GM21381 (cell line): ENCODE results near the gene RIC8A.
A peak's percentile ranks its signal among the peaks of the same experiment; 100 is the strongest.
"Not testable (repeated sequence)": the region's sequence is repeated elsewhere in the genome, so short reads cannot be mapped to it uniquely, and the experiment has no call there.

Experiments
- ATAC-seq: cut with Tn5 transposase; IDR thresholded peaks from one replicate; pipeline ENCODE4 v1.9.1; 2021; ENCODE audit warnings: mild to moderate bottlenecking, moderate library complexity; ENCODE audit not compliant: unreplicated experiment

The RIC8A gene

DNA sequence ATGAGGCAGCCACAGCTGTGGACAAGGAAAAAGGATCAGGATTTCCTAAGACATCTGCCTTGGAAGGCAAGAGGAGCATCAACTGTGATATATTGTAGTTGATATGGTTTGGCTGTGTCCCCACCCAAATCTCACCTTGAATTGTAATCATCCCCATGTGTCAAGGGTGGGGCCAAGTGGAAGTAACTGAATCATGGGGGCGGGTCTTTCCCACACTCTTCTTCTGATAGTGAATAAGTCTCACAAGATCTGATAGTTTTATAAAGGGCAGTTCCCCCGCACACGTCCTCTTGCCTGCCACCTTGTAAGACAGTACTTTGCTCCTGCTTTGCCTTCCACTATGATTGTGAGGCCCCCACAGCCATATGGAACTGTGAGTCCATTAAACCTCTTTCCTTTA, 10.2 kb downstream of the RIC8A start:
- no peak for ATAC-seq

DNA sequence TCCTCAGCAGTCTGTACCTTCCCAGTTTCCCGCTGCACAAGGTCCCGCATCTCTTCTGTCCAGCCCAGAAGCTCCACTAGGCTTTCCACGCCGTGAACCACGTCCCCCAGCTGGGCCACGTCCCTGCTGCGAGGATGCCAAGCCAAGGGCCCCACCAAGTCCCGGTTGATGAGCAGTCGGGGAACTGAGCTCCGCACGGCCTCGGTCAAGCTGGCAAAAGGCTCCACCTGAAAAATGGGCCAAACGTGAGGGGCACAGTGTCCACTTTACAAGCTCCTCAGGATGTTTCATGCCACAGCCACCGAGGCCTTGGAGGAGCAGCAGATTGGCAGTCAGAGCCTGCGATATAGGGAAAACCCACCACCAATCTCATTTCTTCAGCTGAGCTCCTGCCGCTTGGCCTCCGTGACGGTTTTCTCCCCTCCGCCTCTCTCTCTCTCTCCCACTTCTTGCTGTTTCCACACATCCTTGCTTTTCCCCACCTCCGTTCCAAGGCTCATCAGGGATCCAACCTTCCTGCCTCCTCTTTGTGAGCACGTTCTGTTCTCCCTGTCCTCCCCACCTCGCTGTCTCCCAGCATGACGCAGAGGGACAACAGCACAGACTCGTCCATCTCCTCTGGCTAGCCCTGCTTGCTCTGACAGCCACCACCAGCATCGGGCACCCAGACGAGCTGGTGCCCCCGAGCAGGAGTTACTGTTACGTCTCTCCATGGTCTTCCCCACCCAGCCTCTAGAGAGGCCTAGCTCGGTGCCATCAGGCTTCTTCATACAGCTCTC, 11.5 kb downstream of the RIC8A start:
- no peak for ATAC-seq

DNA sequence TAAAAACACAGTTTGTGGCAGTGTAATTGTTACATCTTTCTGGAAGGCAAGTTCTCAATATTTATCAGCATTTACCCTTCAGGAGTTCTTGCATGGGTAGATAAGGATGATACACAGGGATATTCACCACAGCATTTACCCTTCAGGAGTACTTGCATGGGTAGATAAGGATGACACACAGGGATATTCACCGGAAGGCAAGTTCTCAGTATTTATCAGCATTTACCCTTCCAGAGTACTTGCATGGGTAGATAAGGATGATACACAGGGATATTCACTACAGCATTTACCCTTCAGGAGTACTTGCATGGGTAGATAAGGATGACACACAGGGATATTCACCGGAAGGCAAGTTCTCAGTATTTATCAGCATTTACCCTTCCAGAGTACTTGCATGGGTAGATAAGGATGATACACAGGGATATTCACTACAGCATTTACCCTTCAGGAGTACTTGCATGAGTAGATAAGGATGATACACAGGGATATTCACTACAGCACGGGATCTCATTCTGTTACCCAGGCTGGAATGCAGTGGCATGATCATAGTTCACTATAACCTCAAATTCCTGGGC, 13.2 kb downstream of the RIC8A start:
- ATAC-seq, result not testable (repeated sequence)

DNA sequence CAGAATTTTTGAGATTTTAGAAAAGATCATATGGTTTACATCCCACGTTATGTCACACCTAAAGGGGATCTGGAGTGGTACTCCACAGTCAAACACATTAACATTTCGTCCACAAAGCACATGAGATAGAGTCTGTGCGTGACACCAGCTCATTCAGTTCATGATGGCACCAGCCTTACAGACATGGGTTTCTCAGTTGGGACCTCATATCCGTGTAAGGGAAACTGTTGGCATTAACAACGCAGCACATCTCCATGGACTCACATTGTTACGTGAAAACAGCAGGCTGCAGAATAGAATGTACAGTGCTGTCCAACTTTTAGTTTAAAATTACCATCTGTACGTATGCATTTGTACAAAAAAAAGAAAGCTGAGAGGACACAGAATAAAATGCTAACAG, 14.0 kb downstream of the RIC8A start:
- ATAC-seq, result no peak

DNA sequence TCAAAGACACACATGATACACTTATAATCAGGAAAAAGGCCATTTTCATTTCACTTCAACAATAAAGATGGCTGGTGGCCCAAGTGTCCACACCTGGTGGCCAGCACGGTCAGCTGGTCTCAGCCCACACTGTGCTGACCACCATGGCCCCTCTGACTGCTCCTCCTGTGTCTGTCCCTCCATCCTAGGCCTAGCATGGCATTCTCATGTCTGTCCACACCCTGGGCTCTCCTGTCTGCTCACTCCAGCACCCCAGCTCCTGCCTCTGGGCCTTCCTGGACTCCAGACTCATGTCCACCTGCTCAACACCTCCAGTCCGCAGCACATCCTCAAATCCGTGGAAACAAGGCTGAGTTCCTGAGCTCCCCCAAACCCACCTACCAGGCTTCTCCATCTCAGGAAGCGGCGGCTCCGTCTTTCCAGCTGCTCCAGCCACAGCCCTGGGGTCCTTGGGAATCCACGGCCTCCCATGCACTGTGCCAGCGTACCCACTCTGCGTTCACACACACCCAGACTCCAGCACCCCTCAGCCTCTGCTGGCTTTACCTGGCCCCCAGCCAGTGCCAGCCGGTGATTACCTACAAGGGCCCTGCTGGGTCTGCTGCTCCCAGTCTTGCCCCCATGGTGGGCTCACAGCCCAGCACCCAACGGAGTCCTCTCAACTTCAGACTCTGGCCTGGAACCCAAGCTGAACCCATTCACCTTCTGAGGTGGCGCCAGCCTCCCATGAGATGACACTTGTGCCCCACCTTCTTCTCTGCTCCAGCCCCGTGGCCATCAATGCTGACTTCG, 14.7 kb downstream of the RIC8A start:
- ATAC-seq, result no peak

DNA sequence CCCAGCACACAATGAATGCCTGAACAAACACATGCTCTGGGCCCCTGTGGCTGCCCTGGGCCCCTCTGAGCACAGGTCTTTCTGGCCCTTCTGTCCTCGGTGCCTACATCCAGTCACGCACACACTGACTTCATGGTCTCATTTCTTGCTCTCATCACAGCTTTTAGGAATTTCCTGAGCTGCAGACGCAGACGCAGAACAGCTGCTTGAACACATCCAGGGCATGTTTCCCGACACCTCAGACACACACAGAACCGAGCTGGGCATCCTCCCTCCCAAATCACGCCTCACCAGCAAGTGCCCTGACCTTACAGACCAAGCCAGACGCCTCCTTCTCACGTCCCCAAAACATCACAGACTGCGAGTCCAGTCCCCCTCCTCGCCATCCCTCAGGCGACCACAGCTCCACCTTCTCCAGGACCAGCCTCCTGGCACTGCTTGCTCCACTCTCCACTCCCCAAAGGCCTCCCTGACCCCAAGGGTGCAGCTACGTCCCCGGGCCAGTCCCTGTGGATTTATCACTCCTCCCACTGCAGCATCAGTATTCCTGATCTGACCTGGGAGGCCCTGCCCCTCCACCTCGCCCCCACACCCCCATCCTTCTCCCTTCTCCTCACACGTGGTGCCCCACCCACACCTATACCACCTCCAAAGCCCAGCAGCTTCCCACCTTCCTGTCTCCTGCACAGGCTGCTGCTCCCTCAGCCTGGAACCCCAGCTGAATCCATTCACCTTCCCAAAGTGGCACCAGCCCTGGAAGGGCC, 15.7 kb downstream of the RIC8A start:
- ATAC-seq, result no peak

DNA sequence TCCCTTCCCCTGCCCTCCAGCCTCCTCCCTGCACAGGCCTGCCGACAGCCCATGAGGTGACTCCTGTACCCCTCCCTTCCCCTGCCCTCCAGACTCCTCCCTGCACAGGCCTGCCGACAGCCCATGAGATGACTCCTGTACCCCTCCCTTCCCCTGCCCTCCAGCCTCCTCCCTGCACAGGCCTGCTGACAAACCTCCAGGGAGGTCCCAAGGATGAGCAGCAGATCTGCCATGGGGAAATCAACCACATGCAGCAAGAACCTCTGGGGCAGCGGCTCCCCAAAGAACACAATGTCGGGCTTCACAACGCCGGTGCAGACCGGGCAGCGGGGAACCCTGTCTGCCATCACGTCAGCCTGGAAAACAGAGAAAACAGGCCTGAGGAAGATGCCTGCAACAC, 16.4 kb downstream of the RIC8A start:
- no peak for ATAC-seq

DNA sequence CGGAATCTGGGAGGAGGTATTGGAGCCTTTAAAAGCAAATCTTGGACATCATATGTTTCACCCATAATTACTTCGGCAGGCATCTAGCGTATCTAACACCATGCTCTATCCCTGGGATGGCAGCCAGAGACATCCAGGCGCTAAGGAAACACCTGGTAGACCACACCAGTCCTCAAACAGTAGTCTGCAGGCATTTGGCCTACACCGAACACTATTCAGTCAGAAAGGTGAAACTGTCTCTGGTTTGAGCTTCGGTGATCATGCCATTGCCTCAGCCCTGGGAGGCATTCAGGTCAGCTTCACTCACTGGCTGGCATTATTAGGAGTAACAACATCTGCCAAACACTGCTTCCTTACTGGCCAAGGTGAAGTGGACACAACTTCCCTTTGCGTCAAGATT, 16.9 kb downstream of the RIC8A start:
- no peak for ATAC-seq

DNA sequence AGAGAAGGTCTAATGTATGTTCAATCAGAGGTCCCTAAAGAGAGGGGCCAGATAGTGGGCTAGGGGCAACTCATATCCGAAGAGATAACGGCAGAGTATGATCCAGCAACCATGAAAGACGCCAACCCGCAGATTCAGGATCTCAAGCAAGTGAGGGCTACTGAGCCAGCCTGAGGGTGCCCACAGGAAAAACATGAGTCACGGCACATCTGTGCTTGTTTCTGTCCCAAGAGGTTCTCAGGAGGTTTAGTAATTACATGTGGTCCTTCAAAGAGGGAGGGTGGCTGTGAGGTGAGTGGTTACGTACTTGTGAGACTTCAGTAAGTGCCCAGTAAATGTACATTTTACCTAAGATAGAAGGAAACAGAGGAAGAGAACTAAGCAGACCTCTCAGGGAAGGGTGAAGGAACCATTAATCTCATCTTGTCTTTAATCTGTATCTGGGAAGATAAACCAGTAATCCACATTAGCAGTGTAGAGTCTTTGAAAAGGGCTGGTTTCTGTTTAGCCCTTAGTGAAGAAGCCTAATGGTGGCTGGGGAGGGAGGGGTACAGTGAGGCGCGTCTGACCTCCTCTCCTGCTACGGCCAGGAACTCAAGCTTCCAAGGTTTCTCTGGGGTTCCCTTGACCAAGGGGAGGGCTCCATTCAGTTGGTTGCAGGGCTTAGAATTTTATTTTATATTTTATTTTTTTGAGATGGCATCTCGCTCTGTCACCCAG, 18.4 kb downstream of the RIC8A start:
- ATAC-seq, result no peak

DNA sequence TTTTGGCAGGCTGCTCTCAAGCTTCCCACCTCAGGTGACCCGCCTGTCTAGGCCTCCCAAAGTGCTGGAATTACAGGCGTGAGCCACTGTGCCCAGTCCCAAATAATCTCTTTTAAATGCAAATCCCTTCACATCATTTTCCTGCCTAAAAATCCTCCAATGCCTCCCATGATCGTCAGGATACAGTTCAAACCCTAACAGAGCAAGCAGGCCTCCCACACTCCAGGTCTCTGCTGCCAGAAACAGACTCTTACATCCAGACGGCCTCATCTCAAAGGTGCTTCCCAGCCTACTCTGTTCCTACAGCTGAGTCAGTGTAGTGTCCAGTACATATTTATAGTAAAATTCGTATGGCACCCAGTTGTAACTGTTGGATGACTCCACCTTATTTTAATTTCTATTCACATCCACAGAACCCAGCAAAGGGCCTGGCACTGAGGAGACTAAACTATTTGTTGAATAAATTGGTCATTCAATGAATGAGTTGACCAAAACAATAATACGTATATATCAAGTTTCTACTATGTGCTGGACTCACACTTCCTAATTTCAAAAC, 20.4 kb downstream of the RIC8A start:
- ATAC-seq, result no peak

DNA sequence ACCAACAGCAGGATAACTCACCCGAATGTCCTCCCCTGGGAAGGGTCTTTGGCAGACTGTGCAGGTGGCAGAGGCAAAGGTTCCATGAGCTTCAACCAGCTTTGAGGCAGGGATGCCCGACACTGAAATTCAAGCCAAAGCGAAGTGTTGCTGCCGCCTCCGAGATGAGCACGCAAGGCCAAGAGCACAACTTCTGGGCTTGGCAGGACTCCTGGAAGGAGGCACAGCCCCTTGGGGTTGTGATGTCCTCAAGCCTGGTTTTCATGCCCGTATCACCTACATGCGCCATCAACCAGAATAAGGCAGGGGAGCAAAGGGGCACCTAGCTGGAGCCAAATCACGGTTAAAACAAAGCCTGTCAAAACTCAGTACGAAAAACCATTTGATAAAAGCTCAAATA, 22.9 kb downstream of the RIC8A start:
- ATAC-seq, result no peak

DNA sequence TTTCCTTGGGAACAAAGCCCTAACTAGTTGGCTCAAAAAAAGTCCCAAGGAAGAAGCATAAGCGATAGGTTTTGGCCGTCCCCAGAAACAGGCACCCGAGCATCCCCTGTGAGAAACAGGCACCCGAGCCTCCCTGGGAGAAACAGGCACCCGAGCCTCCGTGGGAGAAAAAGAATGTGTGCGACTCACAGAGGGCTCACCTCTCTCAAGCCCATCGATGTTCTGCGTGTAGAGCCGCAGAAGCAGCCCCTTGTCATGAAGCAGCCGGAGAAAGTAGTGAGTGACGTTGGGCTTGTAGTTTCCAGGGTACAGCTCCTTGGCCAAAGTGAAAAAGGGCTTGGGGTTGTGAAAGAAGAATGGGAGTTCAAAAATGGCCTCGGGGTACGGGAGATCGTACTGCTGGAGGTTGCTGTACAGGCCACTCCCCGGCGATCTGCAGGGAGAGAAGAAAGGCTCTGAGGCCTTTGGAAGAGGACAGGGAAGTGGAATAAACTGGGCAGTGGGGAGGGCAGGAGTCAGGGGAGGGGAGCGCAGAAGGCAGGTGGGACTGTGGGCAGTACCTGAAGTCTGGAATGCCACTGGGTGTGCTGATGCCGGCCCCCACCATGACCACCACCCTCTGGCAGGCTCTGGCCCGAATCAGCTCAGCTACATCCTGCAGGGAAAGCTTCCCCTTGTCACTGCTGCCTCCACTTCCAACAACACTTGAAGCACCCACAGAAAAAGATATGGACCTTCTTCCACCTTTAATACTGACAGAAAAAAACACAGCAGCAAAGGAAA, 25.5 kb downstream of the RIC8A start:
- no peak for ATAC-seq

DNA sequence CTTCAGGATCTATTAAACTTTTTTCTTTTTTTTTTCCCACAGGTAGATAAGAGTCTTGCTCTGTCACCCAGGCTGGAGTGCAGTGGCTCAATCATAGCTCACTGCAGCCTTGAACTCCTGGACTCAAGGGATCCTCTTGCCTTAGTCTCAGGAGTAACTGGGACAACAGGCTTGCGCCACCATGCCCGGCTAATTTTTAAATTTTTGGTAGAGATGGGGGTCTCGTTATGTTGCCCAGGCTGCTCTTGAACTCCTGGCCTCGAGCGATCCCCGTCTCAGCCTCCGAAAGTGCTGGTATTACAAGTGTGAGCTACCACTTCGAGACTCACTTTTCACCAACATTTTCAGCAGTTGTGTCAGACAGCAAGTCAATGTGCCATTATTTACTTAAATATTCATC, 27.7 kb downstream of the RIC8A start:
- ATAC-seq, result no peak

DNA sequence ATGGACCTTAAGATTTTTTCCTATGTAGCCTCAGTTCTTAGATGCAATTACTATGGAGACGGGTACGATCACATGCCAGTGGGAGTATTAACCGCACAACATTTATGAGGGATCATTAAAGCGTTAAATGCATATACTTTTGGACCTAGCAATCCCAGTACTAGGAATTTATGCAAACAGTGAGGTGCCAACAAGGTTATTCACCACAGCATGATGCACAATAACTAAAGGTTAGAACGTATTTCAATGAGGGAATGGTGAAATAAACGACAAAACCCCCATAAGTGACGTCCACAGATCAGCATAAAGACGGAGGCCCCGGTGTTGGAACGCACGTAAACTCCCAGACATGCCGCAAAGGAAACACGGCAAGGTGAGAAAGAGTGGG, 28.1 kb downstream of the RIC8A start:
- no peak for ATAC-seq

DNA sequence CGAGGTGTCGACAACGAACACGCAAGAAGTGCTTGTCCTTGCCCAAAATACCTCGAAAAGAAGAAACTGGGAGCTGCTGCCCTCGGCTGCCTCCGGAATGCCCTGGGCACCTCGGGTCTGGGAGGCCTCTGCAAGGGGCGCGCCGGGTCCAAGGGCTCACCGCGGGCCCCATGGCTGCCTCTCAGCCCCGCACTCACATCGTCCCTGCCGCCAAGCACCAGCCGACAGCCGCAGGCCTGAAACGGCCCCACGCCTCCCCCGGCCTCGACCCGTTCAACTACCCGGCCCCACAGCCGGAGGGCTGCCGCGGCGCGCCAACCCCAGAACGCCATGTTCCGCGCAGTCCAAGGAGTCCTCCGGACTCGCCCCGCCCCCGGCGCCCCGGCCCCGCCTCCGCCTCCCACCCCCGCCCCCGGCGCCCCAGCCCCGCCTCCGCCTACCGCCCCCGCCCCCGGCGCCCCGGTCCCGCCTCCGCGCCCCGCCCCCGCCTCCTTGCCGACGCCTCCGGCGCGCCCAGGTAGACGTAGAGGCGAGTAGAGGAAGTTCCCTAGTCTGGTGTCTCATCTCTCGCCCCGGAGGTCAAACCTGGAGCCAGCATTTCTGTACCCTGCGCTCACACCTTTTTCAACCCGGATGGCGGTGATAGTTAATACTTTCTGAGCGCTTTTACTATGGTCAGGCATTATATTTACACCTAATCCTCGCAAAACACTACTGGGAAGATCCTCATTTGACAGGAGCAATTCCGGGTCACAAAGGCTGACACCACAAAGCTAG, 28.7 kb downstream of the RIC8A start, which contains the start of gene SIRT3:
SIRT3 (minus strand) TSS at position 346 of the 777 bp plus-strand sequence; CDS start at position 332, 14 bp downstream.
- ATAC-seq, result peak; percentile 65

DNA sequence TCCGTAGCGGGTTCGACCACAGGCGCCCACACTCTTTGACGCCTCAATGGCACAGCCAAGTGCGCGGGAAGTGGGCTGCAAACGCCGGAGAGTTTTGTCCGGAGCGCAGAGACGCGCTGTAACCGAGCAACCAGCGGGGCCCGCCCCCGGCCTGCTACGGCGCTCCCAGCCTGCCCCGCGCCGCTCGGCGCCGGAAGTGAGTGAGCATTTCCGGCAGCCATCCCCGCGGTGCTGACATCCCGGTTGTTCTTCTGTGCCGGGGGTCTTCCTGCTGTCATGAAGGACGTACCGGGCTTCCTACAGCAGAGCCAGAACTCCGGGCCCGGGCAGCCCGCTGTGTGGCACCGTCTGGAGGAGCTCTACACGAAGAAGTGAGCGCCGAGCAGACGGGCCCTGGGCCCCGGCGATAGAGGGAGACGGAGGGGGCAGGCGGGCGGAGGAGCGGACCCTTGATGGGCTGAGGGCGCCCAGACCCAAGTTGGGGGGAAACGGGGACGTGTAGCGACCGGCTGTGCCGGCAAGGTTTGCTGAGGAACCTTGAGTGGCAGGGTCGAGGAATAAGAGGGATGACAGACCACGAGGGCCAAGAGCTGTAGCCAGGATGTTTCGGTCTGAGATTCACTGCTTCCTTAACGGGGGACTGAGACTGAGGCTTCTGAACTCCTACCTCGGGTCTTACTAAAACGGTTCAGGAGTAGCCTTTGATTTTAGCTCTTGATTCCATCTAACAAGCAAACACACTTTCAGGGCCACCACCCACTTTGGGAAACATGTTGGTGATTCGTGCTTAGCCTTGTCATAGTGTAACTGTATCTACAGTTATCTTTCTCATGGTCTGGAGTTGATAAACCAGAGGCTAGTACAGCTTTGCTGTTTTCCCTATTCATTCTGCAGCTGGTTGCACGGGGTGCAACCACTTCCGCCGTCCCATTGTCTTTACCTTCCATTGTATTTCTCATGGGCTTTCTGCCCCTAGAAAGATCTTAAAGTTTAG, 29.6 kb downstream of the RIC8A start, which contains the start of gene PSMD13:
PSMD13 (plus strand) TSS at position 203 of the 994 bp plus-strand sequence; CDS start at position 277, 74 bp downstream.
- ATAC-seq, result peak; percentile 84

DNA sequence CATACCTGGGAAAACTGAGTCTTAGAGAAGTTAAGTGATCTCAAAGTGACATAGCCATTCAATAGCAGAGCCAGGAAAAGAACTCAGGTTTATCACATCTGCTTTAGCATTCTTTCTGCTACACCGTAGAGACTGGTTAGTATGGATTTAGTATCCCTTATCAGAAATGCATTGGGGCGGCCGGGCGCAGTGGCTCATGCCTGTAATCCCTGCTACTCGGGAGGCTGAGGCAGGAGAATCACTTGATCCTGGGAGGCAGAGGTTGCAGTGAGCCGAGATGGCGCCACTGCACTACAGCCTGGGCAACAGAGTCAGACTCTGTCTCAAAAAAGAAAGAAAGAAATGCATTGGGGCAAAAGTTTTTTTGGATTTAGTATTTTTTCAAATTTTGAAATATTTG, 30.8 kb downstream of the RIC8A start:
- not testable (repeated sequence) for ATAC-seq
